GM23248 (cell line): ENCODE data around the gene SLC30A2.

Source experiments
- EZH2 ChIP-seq: fragments of 200-600 bp; sonication (generic); IDR thresholded peaks from 2 replicates; pipeline ENCODE4 v1.6.1; 2018; ENCODE audit warnings: antibody characterized with exemption, mild to moderate bottlenecking; ENCODE audit not compliant: insufficient read depth, poor library complexity, severe bottlenecking
- EZH2phosphoT487 ChIP-seq: fragments of 200-600 bp; sonication (generic); IDR thresholded peaks from 2 replicates; pipeline ENCODE4 v1.6.1; 2018; ENCODE audit warnings: antibody characterized with exemption, moderate library complexity, mild to moderate bottlenecking, low read depth; ENCODE audit not compliant: insufficient read depth

DNA sequence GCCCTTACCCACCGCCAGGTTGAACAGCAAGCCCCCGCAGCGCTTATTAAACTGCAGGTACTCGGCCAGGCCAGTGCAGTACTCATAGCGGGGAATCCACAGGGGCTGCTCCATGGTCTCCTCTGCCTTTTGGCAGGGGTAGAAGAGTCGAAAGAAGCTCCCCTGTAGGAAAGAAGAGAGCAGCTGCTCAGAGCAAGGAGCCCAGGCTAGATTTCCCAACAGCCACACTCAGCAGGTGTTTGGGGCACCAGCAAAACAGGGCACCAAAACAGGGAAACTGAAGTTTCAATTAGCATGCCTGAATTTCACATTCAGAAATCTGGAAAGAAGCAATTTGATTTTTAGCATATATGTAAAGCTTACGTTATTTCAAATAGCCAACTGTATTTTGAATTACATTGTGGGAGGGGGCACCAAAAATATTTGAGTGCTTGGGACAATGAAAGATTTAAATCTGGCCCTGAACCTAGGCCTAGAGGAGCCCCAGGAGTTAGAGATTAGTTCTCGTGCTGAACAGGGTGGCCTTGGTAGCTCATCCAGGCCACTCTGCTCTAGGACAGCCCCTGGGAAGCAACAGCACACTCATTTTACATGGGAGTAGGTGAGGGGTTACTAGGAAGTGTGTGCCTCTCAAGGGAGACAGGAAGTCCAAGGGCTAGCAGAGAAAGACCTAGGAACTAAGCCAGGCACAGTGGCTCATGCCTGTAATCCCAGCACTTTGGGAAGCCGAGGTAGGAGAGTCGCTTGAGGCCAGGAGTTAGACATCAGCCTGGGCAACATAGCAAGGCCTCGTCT, 56.3 kb downstream of the SLC30A2 start:
- TF ChIP-seq EZH2, result no peak
- TF ChIP-seq EZH2phosphoT487, result no peak
